SK-N-MC (cell line): ENCODE data around the gene KRT86.

ENCODE experiments used
- EZH2 ChIP-seq: fragments of 200-600 bp; sonication (generic); IDR thresholded peaks from one replicate; pipeline ENCODE4 v1.6.1; 2017; ENCODE audit warnings: antibody characterized with exemption
- POLR2AphosphoS5 ChIP-seq: IDR thresholded peaks from 2 replicates; pipeline ENCODE4 v1.6.1; 2012; ENCODE audit warnings: mild to moderate bottlenecking, low read depth, low read length, borderline replicate concordance

GRCh38 chr12:52337054-52337453, 62.6 kb downstream of the KRT86 start:
- TF ChIP-seq EZH2 (no peak), POLR2AphosphoS5 (no peak)
